Measurements from ENCODE around the gene XG.
"Not testable (repeated sequence)": the region's sequence is repeated elsewhere in the genome, so short reads cannot be mapped to it uniquely, and the experiment has no call there.

- TF ChIP-seq POLR2AphosphoS5, CTCF, POLR2A, EP300 (IDR thresholded peaks at IDR 0.05): not testable (repeated sequence)
Observed at GRCh38 chrX:2804858-2805257, 53.0 kb downstream of the XG start.
